NCI-H82 treated with DMSO at 0.1 percent for 48 hours (cell line): ENCODE measurements around the gene ERAP2.

Experiments
- DNase-seq: peaks from one replicate; lab custom pipeline; 2025; ENCODE audit not compliant: unreplicated experiment; lab: John Stamatoyannopoulos, UW

The ERAP2 gene

GRCh38 chr5:96962540-96962991 is 86.3 kb downstream of the ERAP2 start:
- DNase-seq, result no peak

GRCh38 chr5:96963267-96963666 is 87.0 kb downstream of the ERAP2 start:
- peak; percentile 19 for DNase-seq

- DNase-seq, result no peak
Measured at GRCh38 chr5:96966801-96967200, 90.5 kb downstream of the ERAP2 start.

GRCh38 chr5:96967400-96967799 is 91.1 kb downstream of the ERAP2 start:
- no peak for DNase-seq

GRCh38 chr5:96968074-96968473 is 91.8 kb downstream of the ERAP2 start:
- DNase-seq, result no peak

- DNase-seq, result peak; percentile 46
Measured at GRCh38 chr5:96968614-96969013, 92.3 kb downstream of the ERAP2 start.
